Raji (cell line): ENCODE results near the gene FATE1.

Experiments
- POLR2A ChIP-seq: IDR thresholded peaks from 2 replicates; pipeline ENCODE4 v1.6.1; 2011; ENCODE audit warnings: low read depth, low read length, control low read depth; ENCODE audit not compliant: insufficient read depth

FATE1 gene

GRCh38 chrX:151753313-151754046 lies 37.6 kb downstream of the FATE1 start:
- no peak for TF ChIP-seq POLR2A

GRCh38 chrX:151754047-151754429 lies 38.2 kb downstream of the FATE1 start:
- no peak for TF ChIP-seq POLR2A

GRCh38 chrX:151754641-151755215 lies 38.9 kb downstream of the FATE1 start:
- TF ChIP-seq POLR2A, result no peak

- TF ChIP-seq POLR2A, result no peak
Measured at GRCh38 chrX:151759041-151759708, 43.3 kb downstream of the FATE1 start.

GRCh38 chrX:151762802-151763201 lies 47.0 kb downstream of the FATE1 start:
- TF ChIP-seq POLR2A, result no peak

GRCh38 chrX:151763711-151764110 lies 47.9 kb downstream of the FATE1 start:
- TF ChIP-seq POLR2A, result no peak

GRCh38 chrX:151765026-151765425 lies 49.2 kb downstream of the FATE1 start:
- TF ChIP-seq POLR2A, result no peak

GRCh38 chrX:151771726-151772125 lies 55.9 kb downstream of the FATE1 start:
- TF ChIP-seq POLR2A, result no peak
